DOHH2 (cell line): ENCODE data around the gene TTC28.

Experiments
- H3F3A ChIP-seq: fragments of 200-600 bp; sonication (generic), shearing (Covaris generic); 2 replicates; pipeline ENCODE4 v1.6.0; 2016; ENCODE audit warnings: antibody characterized with exemption, mild to moderate bottlenecking; ENCODE audit not compliant: control insufficient read depth, insufficient read depth
- H3K27ac ChIP-seq: fragments of 200-600 bp; sonication (generic); 2 replicates; pipeline ENCODE4 v1.5.1; 2014; ENCODE audit warnings: low read depth, mild to moderate bottlenecking, low read length, moderate library complexity
- H3K27me3 ChIP-seq: fragments of 200-600 bp; sonication (generic); 2 replicates; pipeline ENCODE4 v1.6.1; 2014; ENCODE audit warnings: mild to moderate bottlenecking, low read length, mixed read lengths; ENCODE audit not compliant: control insufficient read depth
- H3K36me3 ChIP-seq: fragments of 200-600 bp; sonication (generic); 2 replicates; pipeline ENCODE4 v1.6.1; 2014; ENCODE audit warnings: mild to moderate bottlenecking, low read length, moderate library complexity, mixed read lengths; ENCODE audit not compliant: control insufficient read depth
- H3K4me1 ChIP-seq: fragments of 200-600 bp; sonication (generic); 2 replicates; pipeline ENCODE4 v1.6.1; 2014; ENCODE audit warnings: mild to moderate bottlenecking, low read length, mixed read lengths; ENCODE audit not compliant: control insufficient read depth
- H3K4me2 ChIP-seq: fragments of 200-600 bp; sonication (generic); 2 replicates; pipeline ENCODE4 v1.6.0; 2014; ENCODE audit warnings: mild to moderate bottlenecking, low read length, moderate library complexity
- H3K4me3 ChIP-seq: fragments of 200-600 bp; sonication (generic); 2 replicates; pipeline ENCODE4 v1.5.1; 2014; ENCODE audit warnings: mild to moderate bottlenecking, low read length, mixed read lengths
- H3K79me2 ChIP-seq: fragments of 200-600 bp; sonication (generic); 2 replicates; pipeline ENCODE4 v1.6.1; 2014; ENCODE audit warnings: mild to moderate bottlenecking, low read length, mixed read lengths; ENCODE audit not compliant: control insufficient read depth
- H3K9me2 ChIP-seq: fragments of 200-600 bp; sonication (generic); replicated peaks from 2 replicates; pipeline ENCODE4 v1.6.1; 2014; ENCODE audit warnings: mild to moderate bottlenecking, low read length, mixed read lengths; ENCODE audit not compliant: control insufficient read depth
- H3K9me3 ChIP-seq: fragments of 200-600 bp; sonication (generic); 2 replicates; pipeline ENCODE4 v1.6.1; 2014; ENCODE audit warnings: antibody characterized with exemption, low read length, mixed read lengths; ENCODE audit not compliant: control insufficient read depth, insufficient read depth
- H4K20me1 ChIP-seq: fragments of 200-600 bp; sonication (generic); 2 replicates; pipeline ENCODE4 v1.6.0; 2014; ENCODE audit warnings: low read depth, mild to moderate bottlenecking, antibody characterized with exemption, low read length, moderate library complexity; ENCODE audit not compliant: control insufficient read depth, insufficient read depth
- CTCF ChIP-seq: fragments of 200-600 bp; sonication (generic); IDR thresholded peaks from one replicate; pipeline ENCODE4 v1.5.1; 2014; ENCODE audit warnings: antibody characterized with exemption, mild to moderate bottlenecking, low read depth, low read length; ENCODE audit not compliant: poor library complexity, severe bottlenecking
- EZH2phosphoT487 ChIP-seq: fragments of 200-600 bp; sonication (generic); IDR thresholded peaks from 2 replicates; pipeline ENCODE4 v1.6.1; 2017; ENCODE audit warnings: borderline replicate concordance, mild to moderate bottlenecking, antibody characterized with exemption, low read length, moderate library complexity, mixed read lengths

Gene TTC28

GRCh38 chr22:28480000-28480715 lies 199.5 kb downstream of the TTC28 start:
- no peak overlapping the region for H3K4me2 ChIP-seq
- no peaks in the 10 kb centered on the region for H3K36me3 ChIP-seq
- no peak overlapping the region for H3K4me3 ChIP-seq
- H3K27ac ChIP-seq: no peak overlapping the region
- H3F3A ChIP-seq: no peaks in the 10 kb centered on the region
- H3K79me2 ChIP-seq: no peaks in the 10 kb centered on the region
- peaks cover 3% of the 10 kb centered on the region; the same call in 1 of the 2 replicates for H3K27me3 ChIP-seq
- no peak for TF ChIP-seq EZH2phosphoT487
- no peak for TF ChIP-seq CTCF
- H3K9me3 ChIP-seq: no peaks in the 10 kb centered on the region
- no peaks in the 10 kb centered on the region for H3K9me2 ChIP-seq
- H4K20me1 ChIP-seq: no peaks in the 10 kb centered on the region
- H3K4me1 ChIP-seq: no peaks in the 10 kb centered on the region

- H3K79me2 ChIP-seq: no peaks in the 10 kb centered on the region
- H3K9me3 ChIP-seq: no peaks in the 10 kb centered on the region
- no peak overlapping the region for H3K4me2 ChIP-seq
- no peak overlapping the region for H3K4me3 ChIP-seq
- H3K4me1 ChIP-seq: no peaks in the 10 kb centered on the region
- no peaks in the 10 kb centered on the region for H3K36me3 ChIP-seq
- TF ChIP-seq CTCF (no peak), EZH2phosphoT487 (no peak)
- H4K20me1 ChIP-seq: no peaks in the 10 kb centered on the region
- no peak overlapping the region for H3K27ac ChIP-seq
- peaks cover 7% of the 10 kb centered on the region for H3K27me3 ChIP-seq
- H3K9me2 ChIP-seq: no peaks in the 10 kb centered on the region
- H3F3A ChIP-seq: no peaks in the 10 kb centered on the region
These were observed 201.1 kb downstream of the TTC28 start for GRCh38 chr22:28478564-28478963.

GRCh38 chr22:28477556-28477955 lies 202.1 kb downstream of the TTC28 start:
- peaks cover 9% of the 10 kb centered on the region for H3K27me3 ChIP-seq
- no peak overlapping the region for H3K27ac ChIP-seq
- no peaks in the 10 kb centered on the region for H4K20me1 ChIP-seq
- no peaks in the 10 kb centered on the region for H3K4me1 ChIP-seq
- H3K79me2 ChIP-seq: no peaks in the 10 kb centered on the region
- no peaks in the 10 kb centered on the region for H3F3A ChIP-seq
- no peak overlapping the region for H3K4me3 ChIP-seq
- no peaks in the 10 kb centered on the region for H3K9me2 ChIP-seq
- no peak overlapping the region for H3K4me2 ChIP-seq
- TF ChIP-seq CTCF (no peak), EZH2phosphoT487 (no peak)
- no peaks in the 10 kb centered on the region for H3K9me3 ChIP-seq
- H3K36me3 ChIP-seq: no peaks in the 10 kb centered on the region
